Measurements from ENCODE around the gene SMIM44. TPM values are rescaled to one million over a fixed set of nuclear protein-coding genes. Genes with fewer than 3 reads are reported as not detected.
A peak's percentile ranks its signal among the peaks of the same experiment; 100 is the strongest.

The SMIM44 gene
- total RNA-seq, 4 donors from 2014 or later, result not detected

DNA sequence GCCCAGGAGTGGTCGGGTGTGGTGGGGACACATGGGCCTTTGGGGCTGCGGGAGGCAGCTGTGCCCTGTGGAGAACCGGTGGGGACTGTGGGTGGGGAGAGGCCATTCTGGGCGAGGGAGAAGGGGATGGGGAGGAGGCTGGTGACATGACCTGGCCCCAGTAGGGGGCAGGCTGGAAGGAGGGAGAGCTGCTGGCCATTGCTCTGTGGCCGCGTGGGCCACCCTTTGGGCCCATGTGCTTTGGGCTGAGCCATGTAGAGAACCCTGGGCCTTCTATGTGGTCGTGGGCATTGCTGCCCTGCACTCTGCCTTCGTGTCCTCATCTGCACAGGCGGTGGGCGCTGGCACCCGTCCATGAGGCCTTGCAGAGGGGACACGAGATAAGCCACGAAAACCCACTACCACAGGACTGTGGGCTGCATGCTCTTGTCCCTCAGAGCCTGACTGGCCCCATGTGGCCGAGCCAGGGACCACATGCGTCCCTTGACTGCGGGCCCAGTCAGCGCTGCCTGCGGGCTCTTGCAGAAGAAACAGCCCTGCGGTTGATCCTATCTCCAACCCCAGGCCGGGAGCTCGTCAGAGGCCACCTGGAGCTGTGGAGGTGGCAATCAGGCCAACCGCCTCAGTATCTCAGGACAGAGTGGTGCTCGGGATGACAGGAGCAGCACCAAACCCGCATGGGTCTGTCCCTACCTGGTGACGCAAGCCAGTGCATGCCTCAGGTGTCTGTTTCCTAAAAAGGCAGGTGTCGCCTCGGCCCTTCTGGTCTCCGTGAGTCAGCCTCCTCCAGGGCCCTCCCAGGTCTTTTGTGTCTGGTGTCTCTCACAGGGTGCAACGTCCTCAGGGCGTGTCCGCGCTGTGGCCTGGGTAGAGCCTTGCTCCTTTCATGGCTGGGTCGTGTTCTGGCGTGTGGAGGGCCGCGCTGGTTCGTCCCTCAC, 37.2 kb upstream of the SMIM44 start:
- whole genome bisulfite sequencing, 2 donors, result 65 to 69% methylated on average over 33 to 37 of the region's 37 CpGs
- peak in 1 of 2 donors; percentile 47 for DNase-seq (ENCODE audit: low spot score in 2 of 2)
- intact Hi-C loops (cut with DNase I; ENCODE audit: low total_unique reads), result loop anchor here (10.0 kb wide), 1 partner anchor 94 kb away; no protein-coding TSS in a partner anchor
- TF ChIP-seq, protein P1, sequence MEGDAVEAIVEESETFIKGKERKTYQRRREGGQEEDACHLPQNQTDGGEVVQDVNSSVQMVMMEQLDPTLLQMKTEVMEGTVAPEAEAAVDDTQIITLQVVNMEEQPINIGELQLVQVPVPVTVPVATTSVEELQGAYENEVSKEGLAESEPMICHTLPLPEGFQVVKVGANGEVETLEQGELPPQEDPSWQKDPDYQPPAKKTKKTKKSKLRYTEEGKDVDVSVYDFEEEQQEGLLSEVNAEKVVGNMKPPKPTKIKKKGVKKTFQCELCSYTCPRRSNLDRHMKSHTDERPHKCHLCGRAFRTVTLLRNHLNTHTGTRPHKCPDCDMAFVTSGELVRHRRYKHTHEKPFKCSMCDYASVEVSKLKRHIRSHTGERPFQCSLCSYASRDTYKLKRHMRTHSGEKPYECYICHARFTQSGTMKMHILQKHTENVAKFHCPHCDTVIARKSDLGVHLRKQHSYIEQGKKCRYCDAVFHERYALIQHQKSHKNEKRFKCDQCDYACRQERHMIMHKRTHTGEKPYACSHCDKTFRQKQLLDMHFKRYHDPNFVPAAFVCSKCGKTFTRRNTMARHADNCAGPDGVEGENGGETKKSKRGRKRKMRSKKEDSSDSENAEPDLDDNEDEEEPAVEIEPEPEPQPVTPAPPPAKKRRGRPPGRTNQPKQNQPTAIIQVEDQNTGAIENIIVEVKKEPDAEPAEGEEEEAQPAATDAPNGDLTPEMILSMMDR (IDR thresholded peaks at IDR 0.05), result no peak
- TF ChIP-seq POLR2A (IDR thresholded peaks at IDR 0.05), result no peak
- no peak overlapping the region for H3K4me3 ChIP-seq (ENCODE audit: low read depth, poor library complexity, severe bottlenecking)

DNA sequence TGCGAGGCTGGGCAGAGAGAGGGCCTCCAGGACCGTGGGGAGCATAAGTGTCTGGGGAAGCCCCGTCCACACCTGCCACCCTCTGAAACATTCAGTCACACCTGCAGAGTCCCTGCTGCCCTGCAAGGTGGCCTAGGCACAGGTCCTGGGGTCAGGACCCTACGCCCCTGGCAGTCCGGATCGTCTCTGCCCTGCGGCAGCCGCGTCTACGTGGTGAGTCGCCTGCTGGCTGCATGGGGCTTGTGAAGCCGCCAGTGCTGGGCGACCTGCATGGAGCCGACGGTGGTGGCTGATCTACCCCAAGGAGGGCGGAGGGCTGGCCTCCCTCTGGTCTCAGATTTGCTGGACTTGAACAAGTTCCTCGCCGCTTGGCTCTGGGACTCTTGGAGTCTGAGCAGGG, 35.9 kb upstream of the SMIM44 start:
- H3K4me3 ChIP-seq (ENCODE audit: low read depth, poor library complexity, severe bottlenecking), result no peak overlapping the region
- DNase-seq (ENCODE audit: low spot score in 2 of 2), result no peak
- intact Hi-C loops (cut with DNase I; ENCODE audit: low total_unique reads), result no loop called here
- 81 to 88% methylated on average over 16 to 18 of the region's 18 CpGs for WGBS, 2 donors
- no peak for TF ChIP-seq POLR2A (IDR thresholded peaks at IDR 0.05)
- TF ChIP-seq, protein P1 (IDR thresholded peaks at IDR 0.05), result no peak

DNA sequence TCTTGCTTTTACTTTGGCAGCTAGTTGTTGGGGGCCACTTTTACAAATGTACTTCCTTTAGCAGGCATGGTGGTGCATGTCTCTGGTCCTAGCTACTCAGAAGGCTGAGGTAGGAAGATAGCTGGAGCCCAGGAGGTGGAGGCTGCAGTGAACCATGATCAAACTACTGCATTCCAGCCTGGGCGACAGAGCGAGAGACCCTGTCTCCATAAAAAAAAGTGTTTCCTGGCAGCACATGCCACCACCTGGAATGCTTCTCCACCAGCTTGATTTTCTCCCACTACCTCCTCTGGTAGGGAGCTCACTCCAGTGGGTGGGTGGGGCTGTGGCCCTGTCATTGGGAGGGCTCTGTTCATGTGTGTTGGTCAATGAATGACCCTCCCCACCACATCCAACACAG, 35.4 kb upstream of the SMIM44 start:
- no peak overlapping the region for H3K4me3 ChIP-seq (ENCODE audit: low read depth, poor library complexity, severe bottlenecking)
- TF ChIP-seq, protein P1 (IDR thresholded peaks at IDR 0.05), result no peak
- TF ChIP-seq POLR2A (IDR thresholded peaks at IDR 0.05), result no peak
- intact Hi-C loops (cut with DNase I; ENCODE audit: low total_unique reads), result no loop called here
- 83 to 84% methylated on average over 2 of the region's 2 CpGs for WGBS, 2 donors
- no peak for DNase-seq (ENCODE audit: low spot score in 2 of 2)

DNA sequence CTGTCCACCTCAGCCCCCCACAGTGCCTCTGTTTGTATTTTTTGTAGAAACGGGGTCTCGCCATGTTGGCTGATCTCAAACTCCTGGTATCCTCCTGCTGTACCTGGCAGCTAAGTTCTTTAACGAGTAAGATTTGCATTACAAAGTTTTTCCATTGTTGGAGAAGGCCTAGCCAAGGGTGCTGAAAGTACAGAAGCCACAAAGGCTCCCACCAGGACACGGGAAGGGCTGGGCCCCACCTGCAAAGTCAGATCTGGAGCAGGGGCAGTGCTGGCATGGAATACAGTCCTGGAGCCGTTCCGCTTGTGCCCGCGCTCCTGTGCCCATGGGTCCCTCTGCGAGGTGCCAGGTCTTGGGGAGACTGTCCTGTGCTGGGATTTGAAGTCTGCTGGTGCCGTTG, 35.0 kb upstream of the SMIM44 start:
- no peak for DNase-seq (ENCODE audit: low spot score in 2 of 2)
- no peak overlapping the region for H3K4me3 ChIP-seq (ENCODE audit: low read depth, poor library complexity, severe bottlenecking)
- intact Hi-C loops (cut with DNase I; ENCODE audit: low total_unique reads), result no loop called here
- WGBS, 2 donors, result 74 to 80% methylated on average over 9 to 10 of the region's 10 CpGs
- TF ChIP-seq, protein P1 (IDR thresholded peaks at IDR 0.05), result no peak
- no peak for TF ChIP-seq POLR2A (IDR thresholded peaks at IDR 0.05)

DNA sequence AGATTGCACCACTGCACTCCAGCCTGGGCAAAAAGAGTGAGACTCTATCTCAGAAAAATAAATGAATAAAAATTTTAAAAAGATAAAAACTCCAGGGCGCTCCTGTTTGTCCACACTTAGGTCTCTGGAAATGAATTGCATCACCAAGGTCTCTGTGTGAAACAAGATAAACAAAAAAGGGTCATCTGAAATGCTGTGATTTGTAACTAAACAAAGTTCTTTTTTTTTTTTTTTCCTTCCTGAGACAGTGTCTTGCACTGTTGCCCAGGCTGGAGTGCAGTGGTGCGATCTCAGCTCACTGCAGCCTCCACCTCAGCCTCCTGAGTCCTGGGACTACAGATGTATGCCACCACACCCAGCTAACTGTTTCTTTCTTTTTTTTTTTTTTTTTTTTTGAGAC, 34.4 kb upstream of the SMIM44 start:
- DNase-seq (ENCODE audit: low spot score in 2 of 2), result no peak
- TF ChIP-seq, protein P1 (IDR thresholded peaks at IDR 0.05), result no peak
- no peak for TF ChIP-seq POLR2A (IDR thresholded peaks at IDR 0.05)
- intact Hi-C loops (cut with DNase I; ENCODE audit: low total_unique reads), result no loop called here
- no peak overlapping the region for H3K4me3 ChIP-seq (ENCODE audit: low read depth, poor library complexity, severe bottlenecking)
- 95 to 96% methylated on average over 2 of the region's 2 CpGs for WGBS, 2 donors
